ENCODE results near the gene SLC39A9.

Gene SLC39A9, protein sequence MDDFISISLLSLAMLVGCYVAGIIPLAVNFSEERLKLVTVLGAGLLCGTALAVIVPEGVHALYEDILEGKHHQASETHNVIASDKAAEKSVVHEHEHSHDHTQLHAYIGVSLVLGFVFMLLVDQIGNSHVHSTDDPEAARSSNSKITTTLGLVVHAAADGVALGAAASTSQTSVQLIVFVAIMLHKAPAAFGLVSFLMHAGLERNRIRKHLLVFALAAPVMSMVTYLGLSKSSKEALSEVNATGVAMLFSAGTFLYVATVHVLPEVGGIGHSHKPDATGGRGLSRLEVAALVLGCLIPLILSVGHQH

DNA sequence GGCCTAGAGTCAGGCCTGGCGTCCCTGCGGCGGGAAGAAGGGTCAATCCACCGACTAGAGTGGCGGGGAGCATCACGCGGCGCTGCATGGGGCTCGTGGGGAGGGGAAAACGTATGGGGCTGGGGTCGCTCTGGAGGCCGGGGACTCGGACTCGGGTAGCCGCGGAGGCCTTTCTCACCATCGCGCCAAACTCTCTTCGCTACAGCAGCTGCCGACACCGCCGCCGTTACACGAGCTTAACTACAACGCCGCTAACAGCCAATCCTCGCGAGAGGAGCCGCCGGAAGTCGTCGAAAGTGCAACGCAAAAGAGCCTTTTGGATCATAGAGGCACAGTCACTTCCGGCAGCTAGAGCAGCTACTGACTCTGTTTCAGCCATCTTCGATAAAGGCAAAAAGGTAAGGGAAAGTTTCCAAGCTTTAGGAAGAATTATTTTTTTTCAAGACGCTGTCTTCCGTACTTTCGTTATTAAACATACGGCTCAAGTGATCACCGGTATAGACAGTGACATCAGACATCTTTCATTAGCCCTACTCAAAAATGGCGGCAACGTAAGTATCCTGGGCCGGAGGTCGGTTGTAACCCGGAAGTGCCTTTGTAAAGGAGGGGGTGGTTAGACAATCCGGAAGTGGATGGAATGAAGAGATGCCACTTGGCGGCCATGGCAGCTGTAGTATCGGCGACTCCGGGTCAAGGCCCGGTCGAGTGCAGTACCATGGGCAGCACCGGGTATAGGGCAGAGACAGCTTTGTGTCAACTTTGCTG is at the start of gene SLC39A9, which contains the start of gene ERH:
Gene SLC39A9, plus strand, starts transcription at position 640 of the 765 bp plus-strand sequence. CDS start 678 bp downstream, outside the sequence.
Gene ERH, minus strand, starts transcription at position 247 of the 765 bp plus-strand sequence. Its CDS starts 66 bp downstream, at position 181.
- DNase-seq (ENCODE audit: low read depth): peak; percentile 92

DNA sequence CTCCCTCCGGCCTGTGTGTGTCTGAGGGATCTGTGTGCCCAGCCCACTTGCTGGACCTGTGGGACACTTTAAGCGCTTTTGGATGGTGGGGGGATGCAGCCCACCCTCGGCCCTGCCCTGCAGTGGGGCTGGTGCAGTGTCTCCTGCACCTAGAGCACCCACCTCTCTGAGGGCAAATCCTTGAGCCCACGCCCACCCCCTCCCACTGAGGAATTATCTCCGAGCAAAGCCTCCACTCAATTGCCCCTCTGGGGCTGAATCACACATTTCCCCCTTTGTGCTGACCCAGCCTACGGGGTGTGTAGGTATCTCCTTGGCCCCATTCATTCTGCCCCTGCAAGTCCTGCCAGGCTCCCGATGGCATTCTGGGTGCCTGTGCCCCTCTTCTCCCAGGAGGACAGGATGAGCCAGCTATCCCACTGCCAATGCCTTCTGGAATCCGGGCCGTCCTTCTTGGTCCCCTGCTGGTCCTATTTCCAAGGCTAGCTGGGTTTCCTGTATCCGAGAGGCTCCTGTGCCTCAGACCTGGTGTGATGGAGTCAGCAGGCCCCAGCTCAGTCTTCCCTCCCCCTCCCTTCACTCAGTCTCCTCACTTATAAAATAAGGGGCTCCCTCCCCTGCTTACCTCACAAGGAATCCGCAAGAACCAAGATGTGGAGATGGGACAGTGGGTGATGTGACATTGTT is 49.3 kb upstream of the SLC39A9 start:
- no peak for DNase-seq (ENCODE audit: low read depth)

DNA sequence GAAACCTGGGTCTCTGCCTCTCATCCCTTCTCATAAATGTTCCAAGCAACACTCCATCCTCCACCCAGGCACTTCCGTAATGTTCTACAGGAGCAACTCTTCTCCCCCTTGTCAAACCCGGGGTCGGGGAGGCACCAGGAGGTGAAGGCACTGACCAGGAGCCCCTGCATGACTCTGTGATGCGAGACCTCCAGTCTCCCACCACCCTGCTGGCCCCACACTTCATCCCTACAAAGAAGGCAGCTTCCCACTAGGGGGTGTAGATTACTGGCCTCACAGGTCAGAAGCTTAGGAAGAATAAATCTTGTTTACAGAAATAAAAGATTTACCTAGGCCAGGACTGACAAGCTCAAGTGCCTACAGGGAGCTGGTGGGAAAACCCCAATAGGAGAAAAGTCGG is 47.6 kb upstream of the SLC39A9 start:
- DNase-seq (ENCODE audit: low read depth): no peak

DNA sequence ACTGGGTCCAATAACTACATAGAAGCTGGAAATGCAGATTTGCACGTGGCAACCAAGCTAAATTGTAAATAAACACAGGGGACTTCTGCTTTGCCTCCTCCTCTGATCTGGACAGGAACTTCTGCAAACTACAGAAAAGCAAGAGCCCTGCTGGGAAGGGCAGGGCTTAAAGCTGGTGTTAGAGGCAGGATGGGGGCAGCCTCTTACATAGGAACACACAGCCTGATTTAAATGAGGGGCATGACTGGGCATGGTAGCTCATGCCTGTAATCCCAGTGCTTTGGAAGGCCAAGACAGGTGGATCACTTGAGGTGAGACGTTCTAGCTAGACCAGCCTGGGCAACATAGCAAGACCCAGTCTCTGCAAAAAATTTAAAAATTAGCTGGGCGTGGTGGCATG is 47.1 kb upstream of the SLC39A9 start:
- no peak for DNase-seq (ENCODE audit: low read depth)

DNA sequence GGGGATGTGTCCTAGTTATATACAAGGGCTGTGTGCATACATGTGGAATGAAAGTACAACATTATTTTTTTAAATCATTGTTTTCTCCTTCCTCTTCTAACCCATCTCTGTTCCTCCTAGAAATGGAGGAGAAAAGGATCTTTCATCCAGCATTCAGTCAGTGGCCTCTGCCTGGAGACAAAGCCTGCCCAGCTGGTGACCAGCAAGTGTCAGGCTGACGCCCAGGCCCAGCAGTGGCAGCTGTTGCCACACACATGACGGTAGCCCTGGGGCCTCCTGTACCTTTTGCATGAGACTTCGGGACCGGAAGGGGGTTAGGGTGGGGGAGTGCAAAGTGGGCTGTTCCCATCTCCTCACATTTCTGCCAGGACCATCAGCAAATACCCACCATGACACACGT is 46.6 kb upstream of the SLC39A9 start:
- no peak for DNase-seq (ENCODE audit: low read depth)

DNA sequence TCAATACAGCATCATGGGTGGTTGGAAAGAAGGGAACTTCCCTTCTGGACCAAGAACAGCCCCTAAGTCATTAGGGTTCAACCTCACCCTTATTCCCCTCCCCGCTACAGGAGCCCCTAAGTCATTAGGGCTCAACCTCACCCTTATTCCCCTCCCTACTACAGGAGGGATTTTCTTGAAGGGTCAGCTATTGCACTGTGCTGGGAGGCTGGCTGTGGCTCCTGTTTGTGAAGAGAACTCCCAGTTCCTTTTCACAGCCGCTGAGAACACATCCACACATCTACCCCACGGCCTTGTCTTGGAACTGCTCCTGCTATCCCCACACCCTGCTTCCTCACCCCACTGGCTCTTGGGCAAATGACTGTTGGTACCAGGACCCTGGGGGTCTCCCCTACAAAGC is 45.3 kb upstream of the SLC39A9 start:
- no peak for DNase-seq (ENCODE audit: low read depth)

DNA sequence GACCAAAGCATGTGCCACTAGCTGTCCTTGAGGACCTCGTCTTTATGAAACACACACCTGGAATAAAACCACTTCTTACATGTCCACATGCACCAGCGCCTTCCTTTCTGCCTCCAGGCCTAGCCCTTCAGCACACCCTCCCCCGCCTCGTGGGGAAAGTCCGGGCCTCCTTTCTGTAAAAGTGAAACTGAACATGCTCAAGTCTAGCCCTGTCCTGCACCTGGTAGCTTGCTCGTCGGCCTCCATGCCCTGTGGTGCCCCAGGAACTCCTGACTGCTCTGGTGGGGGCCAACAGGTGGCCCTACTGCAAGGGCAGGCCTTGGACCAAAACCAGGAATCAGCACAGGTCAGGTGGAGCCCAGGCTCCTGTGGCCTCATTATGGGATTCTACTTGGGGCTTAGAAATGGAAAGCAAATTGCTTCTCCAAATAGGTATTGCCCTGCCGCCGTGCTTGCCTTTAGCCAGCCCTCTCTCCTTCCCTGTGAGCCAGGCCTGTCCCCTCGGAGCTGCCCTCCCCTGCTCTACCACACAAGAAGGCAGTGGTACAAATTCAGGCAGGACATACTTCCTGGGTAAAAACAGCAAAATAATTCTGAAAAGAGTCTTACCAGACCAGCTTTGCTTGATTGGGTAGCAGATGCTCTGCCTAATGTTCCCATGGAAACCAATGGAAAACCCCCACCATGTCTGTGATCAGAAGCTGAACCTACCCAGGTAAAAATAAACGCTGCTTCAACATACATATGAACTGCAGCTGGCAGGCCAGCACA is 43.9 kb upstream of the SLC39A9 start:
- DNase-seq (ENCODE audit: low read depth): no peak

DNA sequence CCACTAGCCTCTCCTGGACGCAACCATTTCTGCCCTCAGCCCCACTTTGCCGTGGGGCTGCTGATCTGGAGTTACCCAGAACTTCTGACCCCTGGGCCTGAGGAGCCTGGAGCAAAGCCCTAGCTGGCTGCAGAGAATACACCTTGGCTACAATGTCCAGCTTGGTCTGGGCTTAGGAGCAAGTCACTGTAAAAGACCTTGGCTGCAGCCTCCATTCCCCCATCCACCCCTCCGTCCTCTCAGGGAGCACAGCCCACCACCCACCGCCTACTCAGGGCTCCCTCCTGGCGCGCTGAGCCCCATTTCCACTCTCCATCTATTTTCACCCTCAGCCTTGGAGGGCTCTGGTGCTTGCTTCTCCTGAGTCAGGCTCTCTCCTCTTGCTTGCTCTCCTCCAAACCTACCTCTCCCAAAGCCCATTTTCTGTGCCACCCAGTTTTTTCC is 43.3 kb upstream of the SLC39A9 start:
- no peak for DNase-seq (ENCODE audit: low read depth)

DNA sequence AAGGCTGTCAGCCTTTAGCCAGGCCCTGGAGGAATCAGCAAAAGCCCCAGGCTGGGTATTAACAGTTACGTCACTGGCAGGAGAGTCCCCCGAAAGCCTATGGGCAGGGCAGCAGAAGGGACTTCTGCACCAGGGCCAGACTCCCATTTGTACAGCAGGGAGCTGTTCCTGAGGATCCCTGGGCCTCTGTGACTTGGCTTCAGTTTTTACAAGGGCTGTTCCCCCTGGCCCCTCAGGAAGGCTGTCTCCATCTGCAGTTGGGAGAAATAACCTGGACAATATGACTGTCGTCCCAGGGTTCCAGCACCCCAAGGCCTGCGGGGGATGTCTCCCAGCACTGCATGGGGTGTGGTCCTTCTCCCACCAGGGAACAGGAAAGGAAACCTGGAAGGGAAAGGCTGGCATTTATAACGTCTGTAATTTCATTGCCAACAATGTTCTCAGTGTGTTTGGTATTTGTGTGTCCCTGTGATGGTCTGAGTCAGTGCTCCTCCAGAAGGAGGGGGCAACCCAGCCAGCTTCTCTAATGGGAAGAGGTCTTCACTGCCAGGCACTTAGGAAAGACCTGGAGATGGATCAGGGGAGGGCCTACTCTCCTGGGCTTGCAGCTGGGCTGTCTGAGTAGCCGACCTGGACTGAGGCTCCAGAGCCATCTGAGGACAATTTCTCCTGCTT is 42.7 kb upstream of the SLC39A9 start:
- no peak for DNase-seq (ENCODE audit: low read depth)

DNA sequence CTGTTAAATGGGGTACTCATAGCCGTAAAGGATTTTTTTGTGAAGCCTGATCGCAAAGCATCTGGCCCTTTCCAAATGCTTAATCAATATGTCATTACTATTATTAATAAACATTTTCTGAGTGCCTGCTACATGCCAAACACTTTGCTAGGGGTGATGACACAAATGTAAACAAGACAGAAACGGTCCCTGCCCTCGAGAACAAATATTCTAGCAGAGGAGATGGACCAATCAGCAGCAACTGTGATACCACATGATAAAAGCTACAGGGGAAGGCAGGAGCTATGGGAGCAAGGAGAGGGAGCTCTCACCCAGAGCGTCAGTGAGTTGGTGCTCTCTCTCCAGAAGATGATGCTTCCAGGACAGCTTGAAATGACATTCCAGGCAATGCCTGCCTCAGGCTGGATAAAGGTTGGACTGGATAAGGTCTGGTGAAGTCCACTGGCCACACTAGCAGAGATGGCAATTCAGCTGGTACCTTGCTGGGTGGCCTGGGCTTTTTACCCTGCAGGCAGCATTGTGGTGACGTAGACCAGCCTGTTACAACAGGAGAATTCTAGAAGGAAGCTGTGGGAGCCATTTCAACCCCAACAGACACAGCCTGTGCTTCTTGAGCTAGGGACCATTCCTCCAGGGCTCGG is 41.5 kb upstream of the SLC39A9 start:
- DNase-seq (ENCODE audit: low read depth): no peak

DNA sequence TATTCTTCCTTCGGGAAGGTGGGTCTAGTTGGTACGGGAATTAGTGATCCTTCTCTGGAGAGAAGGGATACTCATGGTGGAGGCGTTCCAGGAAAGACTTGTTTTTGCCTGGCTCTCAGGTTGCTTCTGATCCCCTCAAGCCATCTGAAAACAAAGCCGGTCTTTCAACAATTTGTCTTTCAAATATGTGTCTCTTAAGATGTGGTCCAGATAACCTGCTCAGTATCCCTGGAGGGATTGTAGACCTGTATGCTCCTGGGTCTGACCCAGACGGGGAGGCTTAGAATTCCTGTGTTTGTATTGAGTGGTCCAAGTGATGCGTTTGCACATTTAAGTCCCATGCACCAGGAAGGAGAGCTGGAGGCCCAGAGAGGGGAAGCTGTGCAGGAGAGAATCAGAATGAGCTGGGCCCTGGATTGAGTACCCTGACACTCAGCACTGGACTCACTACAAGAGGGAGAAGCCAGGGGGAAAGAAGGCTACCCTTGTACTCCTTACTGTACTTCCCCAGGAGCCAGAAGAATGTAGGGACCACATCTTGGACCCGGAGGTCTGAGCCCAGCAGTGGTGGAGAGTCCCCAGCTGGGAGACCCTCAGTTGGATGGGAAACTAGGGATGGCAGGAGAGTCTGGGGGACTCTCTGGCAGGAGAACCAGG is 40.8 kb upstream of the SLC39A9 start:
- no peak for DNase-seq (ENCODE audit: low read depth)

DNA sequence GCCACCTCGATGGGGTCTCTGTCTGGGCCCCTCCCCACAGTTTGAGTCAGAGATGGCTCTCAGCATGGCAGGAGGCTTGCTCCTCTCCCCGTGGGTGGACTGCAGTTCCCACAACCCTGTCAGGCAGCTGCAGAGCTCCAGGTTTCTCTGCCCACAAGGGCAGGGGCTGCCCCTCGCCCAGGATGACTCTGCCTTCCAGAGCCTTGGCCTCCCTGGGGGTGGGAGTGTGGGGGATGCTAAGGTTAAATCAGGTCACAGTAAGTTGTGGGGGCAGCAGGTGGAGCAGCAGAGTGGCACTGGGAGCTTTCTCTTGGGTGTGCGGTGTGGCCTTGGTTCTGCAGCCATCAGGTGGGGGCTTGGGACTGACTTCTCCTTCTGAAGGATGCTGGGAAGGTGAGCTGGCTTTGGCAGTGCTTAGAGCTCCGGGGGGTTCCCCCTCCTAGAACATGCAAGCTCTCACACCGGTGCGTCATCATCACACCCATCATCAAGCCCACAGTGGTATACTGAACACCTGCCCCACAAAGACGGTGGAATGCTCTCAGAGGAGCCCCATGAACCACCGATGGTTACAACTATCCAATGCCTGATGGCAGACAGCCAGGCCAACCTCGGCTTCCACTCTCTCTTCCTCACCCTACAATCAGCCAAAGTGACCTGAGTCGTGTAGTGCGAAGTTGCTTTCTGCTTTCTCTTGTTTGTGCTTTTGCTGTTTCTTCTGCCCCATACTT is 40.1 kb upstream of the SLC39A9 start:
- DNase-seq (ENCODE audit: low read depth): no peak

DNA sequence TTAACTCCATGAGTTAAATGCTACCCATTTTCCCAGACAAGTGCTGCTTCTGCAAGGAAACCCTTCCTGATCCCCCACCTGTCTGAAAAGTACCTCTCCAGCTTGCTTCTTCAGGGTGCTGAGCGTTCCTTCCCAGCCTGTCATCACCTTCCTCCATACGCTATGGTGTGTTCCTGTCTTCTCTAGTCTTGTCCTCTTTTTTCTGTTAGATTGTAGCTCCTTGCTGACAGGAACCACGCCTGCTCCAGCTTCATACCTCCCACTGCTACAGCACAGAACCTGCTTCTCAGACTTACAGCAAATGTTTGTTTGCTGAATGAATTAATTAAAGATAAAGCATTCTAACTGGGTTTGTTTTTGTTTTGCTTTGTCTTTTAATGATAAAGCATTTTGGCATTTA is 39.5 kb upstream of the SLC39A9 start:
- DNase-seq (ENCODE audit: low read depth): no peak

DNA sequence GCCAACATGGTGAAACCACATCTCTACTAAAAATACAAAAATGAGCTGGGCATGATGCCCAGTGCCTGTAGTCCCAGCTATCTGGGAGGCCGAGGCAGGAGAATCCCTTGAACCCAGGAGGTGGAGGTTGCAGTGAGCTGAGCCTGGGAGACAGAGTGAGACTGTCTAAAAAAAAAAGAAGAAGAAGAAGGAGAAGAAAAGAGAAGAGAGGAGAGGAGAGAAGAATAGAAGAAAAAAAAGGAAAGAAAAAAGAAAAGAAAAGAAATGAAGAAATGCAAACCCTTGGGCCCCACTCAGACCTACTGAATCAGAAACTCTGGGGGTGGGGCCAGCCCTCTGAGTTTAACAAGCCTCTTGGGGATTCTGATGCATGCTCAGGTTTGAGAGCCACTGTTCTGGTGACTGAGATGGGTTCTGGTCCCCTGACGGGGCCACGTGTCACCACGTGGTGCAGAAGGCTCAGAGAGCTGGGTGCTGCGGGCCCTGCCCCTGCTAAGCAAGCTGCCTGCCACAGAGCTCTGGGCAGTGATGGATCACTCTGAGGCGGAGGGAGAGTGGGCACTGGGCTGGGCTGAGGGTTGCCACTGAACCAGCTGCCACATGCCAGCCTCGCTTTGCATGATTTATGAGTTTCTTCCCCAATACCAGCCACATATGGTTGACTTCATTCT is 37.9 kb upstream of the SLC39A9 start:
- DNase-seq (ENCODE audit: low read depth): no peak

DNA sequence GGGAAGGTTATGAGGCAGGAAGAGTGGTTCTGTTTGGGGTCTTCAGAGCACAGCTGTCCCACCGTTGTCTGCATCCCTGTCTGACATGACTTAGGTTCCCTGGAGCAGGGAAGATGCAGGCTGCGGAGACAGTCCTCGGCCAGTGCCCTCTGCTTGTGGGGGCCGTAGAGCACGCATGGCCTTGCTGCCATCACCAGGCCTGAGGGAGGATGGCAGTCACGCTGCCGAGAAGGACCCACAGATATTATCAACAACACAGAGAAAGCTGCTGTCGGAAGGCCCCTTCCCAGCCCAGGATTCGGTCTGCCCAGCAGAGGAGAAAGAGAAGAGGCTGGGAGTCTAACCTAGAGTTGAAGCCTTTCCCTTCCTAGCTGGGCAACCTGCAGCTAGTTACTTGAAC is 35.4 kb upstream of the SLC39A9 start:
- DNase-seq (ENCODE audit: low read depth): no peak

DNA sequence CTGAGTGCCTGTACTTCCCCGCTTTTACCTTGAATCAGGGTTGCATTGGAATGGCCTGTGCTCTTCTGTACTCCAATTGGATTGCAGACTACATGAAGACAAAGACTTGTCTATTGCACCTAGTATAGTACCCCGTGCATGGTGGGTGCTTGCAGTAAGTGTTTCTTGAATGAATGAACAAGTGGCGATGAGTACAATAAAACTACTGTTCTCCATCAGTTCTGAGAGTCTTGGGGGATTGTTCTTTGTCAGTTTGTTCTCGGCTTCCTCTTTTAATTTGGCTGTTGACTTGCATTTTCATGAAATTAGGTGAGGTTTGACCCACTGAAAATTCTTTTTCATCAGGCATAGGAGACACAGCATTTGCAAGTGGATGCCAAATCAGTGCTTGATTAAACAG is 34.5 kb upstream of the SLC39A9 start:
- no peak for DNase-seq (ENCODE audit: low read depth)

DNA sequence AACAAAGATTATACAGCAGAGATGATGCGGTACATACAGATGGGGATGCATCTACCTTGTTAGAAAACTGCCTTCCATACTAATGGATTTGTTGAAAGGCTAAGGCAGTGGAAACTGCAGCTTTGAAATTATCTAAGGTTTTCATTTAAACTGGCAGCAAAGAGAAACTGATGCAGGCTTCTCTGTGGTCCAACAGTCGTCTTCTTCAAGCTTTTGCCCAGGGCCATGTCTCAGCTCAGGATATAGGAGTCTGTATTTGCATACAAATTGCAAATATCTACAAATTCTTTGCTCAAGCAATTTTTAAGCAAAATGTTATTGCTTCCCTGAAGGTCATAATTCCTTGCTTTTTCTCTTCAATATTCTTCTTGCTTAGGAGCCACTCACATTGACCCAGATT is 34.1 kb upstream of the SLC39A9 start:
- no peak for DNase-seq (ENCODE audit: low read depth)

DNA sequence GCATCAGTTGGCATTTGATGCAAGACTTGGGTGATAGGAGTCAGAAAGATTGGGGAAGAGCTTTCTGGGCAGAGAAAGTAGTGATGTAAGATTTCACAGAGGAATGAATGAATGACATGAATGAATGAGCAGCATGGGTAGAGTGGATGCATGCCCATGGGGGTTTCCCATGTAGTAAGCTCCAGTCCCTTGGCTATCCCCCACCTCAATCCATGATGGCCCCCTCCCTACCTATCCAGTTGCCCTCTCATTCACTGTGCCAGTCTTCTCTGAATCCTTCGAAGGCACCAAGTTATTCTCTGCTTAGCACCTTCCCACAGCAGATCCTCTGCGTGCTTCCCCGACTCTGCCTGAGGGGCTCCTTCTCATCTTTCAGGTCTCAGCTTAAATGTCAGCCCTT is 32.4 kb upstream of the SLC39A9 start:
- DNase-seq (ENCODE audit: low read depth): no peak

DNA sequence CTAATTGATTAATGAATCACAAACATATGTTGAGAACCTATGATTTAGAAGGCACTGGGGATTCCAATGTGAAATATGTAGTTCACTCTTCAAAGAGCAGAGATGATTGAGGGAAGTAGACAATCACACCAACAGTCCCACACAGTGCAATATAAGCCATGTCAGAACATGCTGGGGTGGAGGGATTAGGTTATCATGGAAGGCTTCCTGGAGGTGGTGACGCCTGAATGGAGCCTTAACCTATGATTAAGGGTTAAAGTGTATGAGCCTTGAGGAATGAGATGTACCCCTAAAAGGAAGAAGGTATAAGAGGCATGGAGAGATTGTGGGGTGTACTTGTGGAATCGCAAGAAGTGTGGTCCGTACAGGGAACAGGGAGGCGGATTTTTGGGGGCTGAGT is 31.7 kb upstream of the SLC39A9 start:
- DNase-seq (ENCODE audit: low read depth): no peak

Data from HS-27A (cell line).